Transverse colon (tissue), 4 donors: ENCODE results near the gene ARHGEF26. TPM values are rescaled to one million over a fixed set of nuclear protein-coding genes. Genes with fewer than 3 reads are reported as not detected.
"Not testable (repeated sequence)": the region's sequence is repeated elsewhere in the genome, so short reads cannot be mapped to it uniquely, and the experiment has no call there.

ENCODE experiments used
- DNase-seq: peaks from one replicate; pipeline ENCODE4 v3.0.0-alpha.2; 2019
- H3K27ac ChIP-seq, 4 donors: fragments of 200-600 bp; sonication (generic); 2 replicates each; pipeline ENCODE4 v1.5.1; 2016 to 2018; ENCODE audit warnings: inconsistent platforms in 4 of 4
- H3K27me3 ChIP-seq: fragments of 200-600 bp; sonication (generic); 2 replicates; pipeline ENCODE4 v1.5.1; 2017; ENCODE audit warnings: inconsistent platforms
- H3K36me3 ChIP-seq, 4 donors: fragments of 200-600 bp; sonication (generic); 2 replicates each; pipeline ENCODE4 v1.5.1; 2017 to 2019; ENCODE audit warnings: inconsistent platforms in 4 of 4
- H3K4me1 ChIP-seq, 4 donors: fragments of 200-600 bp; sonication (generic); 2 replicates each; pipeline ENCODE4 v1.5.1; 2017 to 2020; ENCODE audit warnings: inconsistent platforms in 4 of 4
- H3K4me3 ChIP-seq, 4 donors: fragments of 200-600 bp; sonication (generic); 1 replicate in 1 of 4; 2 replicates in 3 of 4; pipeline versions ENCODE4 v1.5.1 to v1.6.1; 2017 to 2019; ENCODE audit warnings: inconsistent platforms in 4 of 4
- H3K9me3 ChIP-seq, 2 donors: fragments of 200-600 bp; sonication (generic); 2 replicates each; pipeline ENCODE4 v1.5.1; 2017 to 2019; ENCODE audit warnings: inconsistent platforms in 2 of 2
- EP300 ChIP-seq: sonication (generic); formaldehyde crosslinking; IDR thresholded peaks from one replicate; pipeline ENCODE4 v1.6.1; 2017; ENCODE audit warnings: antibody characterized with exemption, low read depth
- POLR2A ChIP-seq: fragments of 450-650 bp; IDR thresholded peaks from one replicate; pipeline ENCODE4 v1.6.1; 2016; ENCODE audit warnings: antibody characterized with exemption, mild to moderate bottlenecking, moderate library complexity
- POLR2AphosphoS5 ChIP-seq, 3 donors: sonication (generic); formaldehyde crosslinking; IDR thresholded peaks; one replicate each; pipeline ENCODE4 v1.6.1; 2016; ENCODE audit warnings: antibody characterized with exemption in 3 of 3
- WGBS, 2 donors: methylation state at CpG; one replicate each; pipeline ENCODE4 v1.1.5; 2018; ENCODE audit warnings: low coverage in 1 of 2; 5-methylcytosine and 5-hydroxymethylcytosine counted together
- in situ Hi-C, 4 donors: fragments of 200-750 bp; cut with MboI; loops; one replicate each; pipeline versions ENCODE4 v1.15.0 to v1.15.1; 2017; ENCODE audit warnings: low sequenced_read_pairs in 3 of 4, low pct_ligation_motif_present in 1 of 4, low pct_unique_long_range_greater_than_20kb in 1 of 4
- intact Hi-C: fragments of 100-400 bp; cut with DNase I; formaldehyde crosslinking; loops from one replicate; pipeline ENCODE4 v1.15.1; 2023; ENCODE audit warnings: low total_unique reads
- total RNA-seq, 4 donors: library from RNA; depleted of rRNA; stranded (reverse); fragments of >200 nt; gene quantifications; one replicate each; pipeline ENCODE4 v1.1.0, GENCODE V29; 2016
- TF ChIP-seq, protein P1 (sequence below), 5 experiments: fragments of 200-600 bp in 3 of 5; fragments of 450-650 bp in 2 of 5; sonication (generic) in 3 of 5; IDR thresholded peaks; 1 replicate in 2 of 5; 2 replicates in 3 of 5; pipeline ENCODE4 v1.5.1; 2016 to 2017; ENCODE audit warnings: antibody characterized with exemption in 5 of 5, inconsistent platforms in 3 of 5, mild to moderate bottlenecking in 2 of 5, moderate library complexity in 1 of 5

The ARHGEF26 gene
- total RNA-seq, 4 donors from 2014 or later: 8.6 to 15.0 (median 13.2) TPM

DNA sequence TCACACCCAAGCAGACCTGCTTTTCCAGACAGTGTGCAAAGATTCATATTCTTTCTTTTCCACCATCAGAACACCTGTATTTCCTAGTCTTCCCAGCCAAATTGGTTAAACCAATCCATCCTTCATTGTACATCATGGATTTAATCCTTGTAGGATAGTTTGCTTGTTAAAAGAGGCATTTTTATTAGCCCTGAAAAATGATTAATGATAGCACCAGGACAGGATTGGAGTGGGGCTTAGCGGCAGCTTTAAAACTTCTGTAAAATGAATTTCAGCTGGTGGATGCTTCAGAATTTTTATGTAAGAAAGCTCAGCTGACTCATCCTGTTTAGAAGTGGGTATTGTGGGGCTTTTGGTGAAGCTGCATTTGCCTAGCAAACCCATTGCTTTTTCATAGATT lies 36.1 kb upstream of the ARHGEF26 start:
- intact Hi-C loops (no loop called here), in situ Hi-C loops (no loop called here)
- peaks cover 0 to 3% (median 0%) of the 10 kb centered on the region in 4 donors for H3K4me1 ChIP-seq
- TF ChIP-seq EP300 (no peak), POLR2A (no peak), POLR2AphosphoS5 (IDR thresholded peaks at IDR 0.05) (no peak)
- TF ChIP-seq, protein P1, sequence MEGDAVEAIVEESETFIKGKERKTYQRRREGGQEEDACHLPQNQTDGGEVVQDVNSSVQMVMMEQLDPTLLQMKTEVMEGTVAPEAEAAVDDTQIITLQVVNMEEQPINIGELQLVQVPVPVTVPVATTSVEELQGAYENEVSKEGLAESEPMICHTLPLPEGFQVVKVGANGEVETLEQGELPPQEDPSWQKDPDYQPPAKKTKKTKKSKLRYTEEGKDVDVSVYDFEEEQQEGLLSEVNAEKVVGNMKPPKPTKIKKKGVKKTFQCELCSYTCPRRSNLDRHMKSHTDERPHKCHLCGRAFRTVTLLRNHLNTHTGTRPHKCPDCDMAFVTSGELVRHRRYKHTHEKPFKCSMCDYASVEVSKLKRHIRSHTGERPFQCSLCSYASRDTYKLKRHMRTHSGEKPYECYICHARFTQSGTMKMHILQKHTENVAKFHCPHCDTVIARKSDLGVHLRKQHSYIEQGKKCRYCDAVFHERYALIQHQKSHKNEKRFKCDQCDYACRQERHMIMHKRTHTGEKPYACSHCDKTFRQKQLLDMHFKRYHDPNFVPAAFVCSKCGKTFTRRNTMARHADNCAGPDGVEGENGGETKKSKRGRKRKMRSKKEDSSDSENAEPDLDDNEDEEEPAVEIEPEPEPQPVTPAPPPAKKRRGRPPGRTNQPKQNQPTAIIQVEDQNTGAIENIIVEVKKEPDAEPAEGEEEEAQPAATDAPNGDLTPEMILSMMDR (IDR thresholded peaks at IDR 0.05): no peak
- WGBS, 2 donors: 75 to 76% methylated on average over 1 of the region's 1 CpG
- H3K27ac ChIP-seq: no peak overlapping the region
- no peaks in the 10 kb centered on the region for H3K9me3 ChIP-seq
- no peak for DNase-seq
- no peaks in the 10 kb centered on the region for H3K36me3 ChIP-seq
- no peaks in the 10 kb centered on the region for H3K27me3 ChIP-seq
- H3K4me3 ChIP-seq: no peak overlapping the region

DNA sequence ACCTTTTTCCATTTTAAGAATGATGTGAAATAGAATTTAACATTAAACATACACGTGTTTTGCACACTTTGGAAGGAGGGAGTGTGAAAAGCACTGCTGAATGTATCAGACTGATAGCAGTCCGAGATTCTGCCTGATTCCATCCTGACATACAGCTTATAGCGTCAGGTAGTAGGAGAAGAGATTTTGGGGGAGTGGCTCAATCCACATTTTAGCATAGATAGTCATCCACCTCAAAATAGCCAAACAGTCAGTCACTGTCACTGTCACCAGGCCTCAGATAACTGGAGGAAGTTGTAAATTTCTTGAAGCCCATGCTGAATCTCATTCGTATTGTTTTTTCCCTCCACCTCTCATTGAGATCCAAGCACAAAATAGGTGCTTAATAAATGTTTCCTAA lies 35.4 kb upstream of the ARHGEF26 start:
- no peak for TF ChIP-seq POLR2A
- no peak for TF ChIP-seq EP300
- TF ChIP-seq, protein P1 (IDR thresholded peaks at IDR 0.05): no peak
- TF ChIP-seq POLR2AphosphoS5 (IDR thresholded peaks at IDR 0.05): no peak
- in situ Hi-C loops (no loop called here), intact Hi-C loops (no loop called here)
- H3K27me3 ChIP-seq: no peaks in the 10 kb centered on the region
- H3K27ac ChIP-seq: no peak overlapping the region
- no peaks in the 10 kb centered on the region for H3K36me3 ChIP-seq
- H3K4me3 ChIP-seq: no peak overlapping the region
- WGBS, 2 donors: 71 to 80% methylated on average over 3 to 4 of the region's 4 CpGs
- peaks cover 0 to 3% (median 0%) of the 10 kb centered on the region in 4 donors for H3K4me1 ChIP-seq
- no peak for DNase-seq
- H3K9me3 ChIP-seq: no peaks in the 10 kb centered on the region

DNA sequence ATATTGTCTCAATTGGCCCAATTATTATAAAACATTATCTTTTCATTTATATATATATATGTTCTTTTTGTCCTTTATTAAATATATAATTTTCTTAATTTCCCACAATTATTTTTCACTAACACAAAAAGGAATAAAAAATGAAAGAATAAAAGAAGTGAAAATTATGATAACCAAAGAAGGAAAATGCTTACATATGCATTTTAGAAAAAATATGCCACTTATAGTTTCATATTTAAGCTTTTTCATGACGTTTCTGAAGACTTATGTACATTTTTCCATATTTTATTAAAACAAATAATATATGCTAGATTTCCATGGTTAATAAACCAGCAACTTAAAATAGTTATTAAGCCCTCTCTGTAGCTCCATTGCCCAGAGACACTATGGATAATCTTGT lies 34.9 kb upstream of the ARHGEF26 start:
- no peak overlapping the region for H3K4me3 ChIP-seq
- no peaks in the 10 kb centered on the region for H3K9me3 ChIP-seq
- no peak for DNase-seq
- no peaks in the 10 kb centered on the region for H3K36me3 ChIP-seq
- WGBS, 2 donors: 73 to 74% methylated on average over 1 of the region's 1 CpG
- TF ChIP-seq POLR2A (no peak), EP300 (no peak), POLR2AphosphoS5 (IDR thresholded peaks at IDR 0.05) (no peak)
- TF ChIP-seq, protein P1 (IDR thresholded peaks at IDR 0.05): no peak
- H3K4me1 ChIP-seq: peaks cover 0 to 3% (median 0%) of the 10 kb centered on the region in 4 donors
- in situ Hi-C loops (no loop called here), intact Hi-C loops (no loop called here)
- H3K27ac ChIP-seq: no peak overlapping the region
- no peaks in the 10 kb centered on the region for H3K27me3 ChIP-seq

DNA sequence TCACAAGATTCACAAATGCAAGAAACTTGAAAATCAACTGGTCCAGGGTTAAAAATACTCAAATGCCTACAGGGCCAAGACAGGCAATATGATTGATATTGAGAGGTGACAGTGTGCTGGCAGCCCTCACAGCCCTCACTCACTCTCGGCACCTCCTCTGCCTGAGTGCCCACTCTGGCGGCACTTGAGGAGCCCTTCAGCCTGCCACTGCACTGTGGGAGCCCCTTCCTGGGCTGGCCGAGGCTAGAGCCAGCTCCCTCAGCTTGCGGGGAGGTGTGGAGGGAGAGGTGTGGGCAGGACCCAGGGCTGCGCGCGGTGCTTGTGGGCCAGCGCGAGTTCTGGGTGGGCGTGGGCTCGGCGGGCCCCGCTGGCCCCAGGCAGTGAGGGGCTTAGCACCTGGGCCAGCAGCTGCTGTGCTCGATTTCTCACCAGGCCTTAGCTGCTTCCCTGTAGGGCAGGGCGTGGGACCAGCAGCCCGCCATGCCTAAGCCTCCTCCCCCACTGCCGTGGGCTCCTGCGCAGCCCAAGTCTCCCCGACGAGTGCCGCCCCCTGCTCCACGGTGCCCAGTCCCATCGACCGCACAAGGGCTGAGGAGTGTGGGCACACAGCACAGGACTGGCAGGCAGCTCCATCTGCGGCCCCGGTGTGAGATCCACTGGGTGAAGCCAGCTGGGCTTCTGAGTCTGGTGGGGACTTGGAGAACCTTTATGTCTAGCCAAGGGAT lies 33.3 kb upstream of the ARHGEF26 start:
- DNase-seq, H3K36me3 ChIP-seq, H3K4me1 ChIP-seq, H3K27me3 ChIP-seq, intact Hi-C loops, H3K9me3 ChIP-seq, in situ Hi-C loops, H3K27ac ChIP-seq, H3K4me3 ChIP-seq: not testable (repeated sequence)
- 95% methylated on average over 24 of the region's 26 CpGs; no CpG with 5 or more reads in 1 of the 2 donors for WGBS, 2 donors
